OCI-LY7 (cell line): ENCODE data around the gene OSBPL1A. TPM values are rescaled to one million over a fixed set of nuclear protein-coding genes. Genes with fewer than 3 reads are reported as not detected.

Experiments
- BruUV-seq: library from RNA; stranded (reverse); fragments of 400-500 nt; replicated peaks from 2 replicates; lab custom pipeline; 2021; lab: Mats Ljungman, UMichigan
- CTCF ChIA-PET: fragments of 300-600 bp; sonication (Branson Sonifier 250); formaldehyde crosslinking; loops from one replicate; lab custom pipeline; 2022; ENCODE audit warnings: antibody characterized with exemption; ENCODE audit not compliant: unreplicated experiment; lab: Charles Lee
- POLR2A ChIA-PET: fragments of 300-600 bp; sonication (Branson Sonifier 250); formaldehyde crosslinking; loops from one replicate; lab custom pipeline; 2022; ENCODE audit warnings: antibody characterized with exemption; lab: Charles Lee
- DNase-seq: peaks from one replicate; pipeline ENCODE4 v3.0.0-alpha.2; 2015; ENCODE audit warnings: low spot score
- H2AFZ ChIP-seq: fragments of 200-600 bp; sonication (generic), shearing (Covaris generic); 2 replicates; pipeline ENCODE4 v1.6.1; 2014; ENCODE audit warnings: mild to moderate bottlenecking, antibody characterized with exemption, low read length, moderate library complexity
- H3K27ac ChIP-seq: fragments of 200-600 bp; sonication (generic); 2 replicates; pipeline ENCODE4 v1.5.1; 2014; ENCODE audit warnings: mixed run types, low read depth, mild to moderate bottlenecking, moderate library complexity, low read length, inconsistent platforms; ENCODE audit not compliant: poor library complexity, severe bottlenecking
- H3K36me3 ChIP-seq: fragments of 200-600 bp; sonication (generic); 2 replicates; pipeline ENCODE4 v1.6.1; 2014; ENCODE audit warnings: mild to moderate bottlenecking, antibody characterized with exemption, low read length, moderate library complexity, mixed read lengths; ENCODE audit not compliant: insufficient read depth
- H3K4me1 ChIP-seq: fragments of 200-600 bp; sonication (generic); 2 replicates; pipeline ENCODE4 v1.5.1; 2014; ENCODE audit warnings: mild to moderate bottlenecking, low read length; ENCODE audit not compliant: insufficient read depth, poor library complexity, severe bottlenecking
- H3K4me2 ChIP-seq: fragments of 200-600 bp; sonication (generic); 2 replicates; pipeline ENCODE4 v1.6.1; 2014; ENCODE audit warnings: mild to moderate bottlenecking, low read length
- H3K4me3 ChIP-seq: fragments of 200-600 bp; sonication (generic); 2 replicates; pipeline ENCODE4 v1.5.1; 2014; ENCODE audit warnings: mild to moderate bottlenecking, low read depth, low read length; ENCODE audit not compliant: poor library complexity, severe bottlenecking
- H3K79me2 ChIP-seq: fragments of 200-600 bp; sonication (generic); 2 replicates; pipeline ENCODE4 v1.6.1; 2016; ENCODE audit warnings: low read depth, mild to moderate bottlenecking, low read length, moderate library complexity, mixed read lengths; ENCODE audit not compliant: insufficient read depth
- H3K9me2 ChIP-seq: fragments of 200-600 bp; sonication (generic); 2 replicates; pipeline ENCODE4 v1.6.1; 2016; ENCODE audit warnings: mild to moderate bottlenecking, low read length, mixed read lengths; ENCODE audit not compliant: insufficient read depth
- H3K9me3 ChIP-seq: fragments of 200-600 bp; sonication (generic); 2 replicates; pipeline ENCODE4 v1.6.1; 2014; ENCODE audit warnings: mild to moderate bottlenecking, mixed run types, low read length, mixed read lengths
- H4K20me1 ChIP-seq: fragments of 200-600 bp; sonication (generic); 2 replicates; pipeline ENCODE4 v1.6.1; 2014; ENCODE audit warnings: mild to moderate bottlenecking, antibody characterized with exemption, low read length, moderate library complexity, mixed read lengths; ENCODE audit not compliant: insufficient read depth
- CTCF ChIP-seq: fragments of 200-600 bp; sonication (generic); conservative IDR thresholded peaks from 2 replicates; pipeline ENCODE4 v1.5.1; 2014; ENCODE audit warnings: mild to moderate bottlenecking, antibody characterized with exemption, low read length, moderate library complexity, mixed read lengths
- EZH2phosphoT487 ChIP-seq: fragments of 200-600 bp; sonication (generic); IDR thresholded peaks from 2 replicates; pipeline ENCODE4 v1.6.1; 2018; ENCODE audit warnings: low read depth, borderline replicate concordance, mild to moderate bottlenecking, mixed run types, antibody characterized with exemption, low read length, moderate library complexity, mixed read lengths
- intact Hi-C: fragments of 100-400 bp; cut with micrococcal nuclease; formaldehyde crosslinking; loops from one replicate; pipeline ENCODE4 v1.10.0; 2022; ENCODE audit not compliant: unreplicated experiment
- total RNA-seq, 2 experiments: library from RNA; depleted of rRNA in 1 of 2; stranded (reverse); fragments of >200 nt in 1 of 2; shearing (Covaris generic) in 1 of 2; gene quantifications; 2 replicates each; pipeline ENCODE4 v1.2.3, GENCODE V29; 2014 to 2022

OSBPL1A gene
- total RNA-seq, 2 experiments from 2014 or later = 0.06 to 0.59 TPM

- Histone ChIP-seq H3K4me2 (no peak overlapping the region), H3K9me2 (no peaks in the 10 kb centered on the region), H3K9me3 (no peaks in the 10 kb centered on the region), H3K36me3 (no peaks in the 10 kb centered on the region), H2AFZ (no peak overlapping the region), H3K4me3 (no peak overlapping the region), H3K27ac (no peak overlapping the region), H3K4me1 (peaks cover 7% of the 10 kb centered on the region), H3K79me2 (no peaks in the 10 kb centered on the region), H4K20me1 (no peaks in the 10 kb centered on the region)
- POLR2A ChIA-PET = interaction anchor here (0.7 kb wide), 1 partner anchor 96 kb away, joined by 3 read pairs; no protein-coding TSS in a partner anchor
- intact Hi-C loops = loop anchor here (10.0 kb wide), 1 partner anchor 221 kb away; no protein-coding TSS in a partner anchor
- TF ChIP-seq EZH2phosphoT487 (no peak), CTCF (no peak)
- no TSS peak for BruUV-seq
- no peak for DNase-seq
- CTCF ChIA-PET = no interaction called here
These were observed 1.5 kb downstream of the OSBPL1A start for GRCh38 chr18:24396082-24396633.

GRCh38 chr18:24395049-24395795 lies 2.4 kb downstream of the OSBPL1A start:
- CTCF ChIA-PET = no interaction called here
- no peak for DNase-seq
- Histone ChIP-seq H3K9me3 (no peaks in the 10 kb centered on the region), H3K4me2 (no peak overlapping the region), H3K36me3 (no peaks in the 10 kb centered on the region), H3K9me2 (no peaks in the 10 kb centered on the region), H2AFZ (no peak overlapping the region), H3K4me3 (no peak overlapping the region), H3K27ac (no peak overlapping the region), H4K20me1 (no peaks in the 10 kb centered on the region), H3K79me2 (no peaks in the 10 kb centered on the region), H3K4me1 (peaks cover 7% of the 10 kb centered on the region)
- BruUV-seq = no TSS peak
- POLR2A ChIA-PET = interaction anchor here (0.7 kb wide), 1 partner anchor 97 kb away, joined by 3 read pairs; no protein-coding TSS in a partner anchor
- TF ChIP-seq CTCF (no peak), EZH2phosphoT487 (no peak)
- intact Hi-C loops = loop anchor here (10.0 kb wide), 1 partner anchor 220 kb away; no protein-coding TSS in a partner anchor
